Activated CD4-positive, CD25-positive, alpha-beta regulatory T cell treated with anti-CD3 and anti-CD28 coated beads, Interleukin-2, amount 50 U/mL, for 72 hours (primary cell): ENCODE measurements around the gene PDE7B.
"Not testable (repeated sequence)": the region's sequence is repeated elsewhere in the genome, so short reads cannot be mapped to it uniquely, and the experiment has no call there.

ENCODE experiments used
- DNase-seq: peaks from one replicate; pipeline ENCODE4 v3.0.0; 2021

The PDE7B gene

GRCh38 chr6:135850882-135851281 lies 619 bp upstream of the PDE7B start:
- no peak for DNase-seq

- no peak for DNase-seq
Observed at GRCh38 chr6:135852746-135853145, 1.2 kb downstream of the PDE7B start.

GRCh38 chr6:135853227-135853626 lies 1.7 kb downstream of the PDE7B start:
- DNase-seq: no peak

- DNase-seq: no peak
Observed at GRCh38 chr6:135853986-135854385, 2.5 kb downstream of the PDE7B start.

GRCh38 chr6:135854799-135855198 lies 3.3 kb downstream of the PDE7B start:
- no peak for DNase-seq

- no peak for DNase-seq
Observed at GRCh38 chr6:135858931-135859330, 7.4 kb downstream of the PDE7B start.

- DNase-seq: no peak
Observed at GRCh38 chr6:135860361-135860760, 8.9 kb downstream of the PDE7B start.

- no peak for DNase-seq
Observed at GRCh38 chr6:135861189-135861588, 9.7 kb downstream of the PDE7B start.

GRCh38 chr6:135864929-135865328 lies 13.4 kb downstream of the PDE7B start:
- not testable (repeated sequence) for DNase-seq

- no peak for DNase-seq
Observed at GRCh38 chr6:135866445-135867123, 15.1 kb downstream of the PDE7B start.

- DNase-seq: no peak
Observed at GRCh38 chr6:135867332-135867731, 15.8 kb downstream of the PDE7B start.

GRCh38 chr6:135869857-135870256 lies 18.4 kb downstream of the PDE7B start:
- DNase-seq: no peak

- DNase-seq: no peak
Observed at GRCh38 chr6:135870722-135871121, 19.2 kb downstream of the PDE7B start.

GRCh38 chr6:135871296-135871695 lies 19.8 kb downstream of the PDE7B start:
- DNase-seq: no peak

- DNase-seq: no peak
Observed at GRCh38 chr6:135871878-135872277, 20.4 kb downstream of the PDE7B start.

- no peak for DNase-seq
Observed at GRCh38 chr6:135875446-135875845, 23.9 kb downstream of the PDE7B start.

GRCh38 chr6:135876058-135876457 lies 24.6 kb downstream of the PDE7B start:
- no peak for DNase-seq

GRCh38 chr6:135877666-135878065 lies 26.2 kb downstream of the PDE7B start:
- DNase-seq: no peak

- no peak for DNase-seq
Observed at GRCh38 chr6:135880066-135880972, 28.8 kb downstream of the PDE7B start.

- DNase-seq: no peak
Observed at GRCh38 chr6:135883045-135883444, 31.5 kb downstream of the PDE7B start.

- DNase-seq: no peak
Observed at GRCh38 chr6:135883536-135883935, 32.0 kb downstream of the PDE7B start.

- no peak for DNase-seq
Observed at GRCh38 chr6:135884136-135884535, 32.6 kb downstream of the PDE7B start.

GRCh38 chr6:135887069-135887468 lies 35.6 kb downstream of the PDE7B start:
- DNase-seq: no peak

GRCh38 chr6:135888818-135889217 lies 37.3 kb downstream of the PDE7B start:
- no peak for DNase-seq
